Activated T-helper 1 cell treated with anti-CD3 and anti-CD28 coated beads, Interleukin-12 subunit alpha, Interleukin-12 subunit beta, Interleukin-2, Interleukin-4 antibody, amounts not matched to agents 30 ng/mL and 10 ng/mL and 1 ng/mL, durations not matched to agents 14 hours and 24 hours and 36 hours (primary cell): Measurements from ENCODE around the gene SPOCK1. TPM values are rescaled to one million over a fixed set of nuclear protein-coding genes. Genes with fewer than 3 reads are reported as not detected.

ENCODE experiments used
- DNase-seq: peaks from one replicate; pipeline ENCODE4 v3.0.0; 2021; ENCODE audit warnings: low spot score
- H3K27ac Mint-ChIP-seq: one replicate; pipeline ENCODE4 v1.8.0; 2021; ENCODE audit warnings: mild to moderate bottlenecking, mixed read lengths
- H3K27me3 Mint-ChIP-seq: one replicate; pipeline ENCODE4 v1.8.0; 2022; ENCODE audit warnings: mild to moderate bottlenecking, moderate library complexity, mixed read lengths; ENCODE audit not compliant: insufficient read depth
- H3K36me3 Mint-ChIP-seq: one replicate; pipeline ENCODE4 v1.8.0; 2021; ENCODE audit warnings: low read depth, mixed read lengths
- H3K4me1 Mint-ChIP-seq: one replicate; pipeline ENCODE4 v1.8.0; 2021; ENCODE audit warnings: low read depth, mixed read lengths
- H3K4me3 Mint-ChIP-seq: one replicate; pipeline ENCODE4 v1.8.0; 2021; ENCODE audit warnings: mild to moderate bottlenecking, moderate library complexity, mixed read lengths
- H3K9me3 Mint-ChIP-seq: one replicate; pipeline ENCODE4 v1.8.0; 2021; ENCODE audit warnings: mixed read lengths
- intact Hi-C: fragments of 100-400 bp; cut with micrococcal nuclease; formaldehyde crosslinking; loops from one replicate; pipeline ENCODE4 v1.15.1; 2024
- total RNA-seq: library from RNA; stranded (reverse); gene quantifications from 2 replicates; pipeline ENCODE4 v1.2.3, GENCODE V29; 2022

The SPOCK1 gene
- total RNA-seq, 1 donor from 2014 or later: not detected

DNA sequence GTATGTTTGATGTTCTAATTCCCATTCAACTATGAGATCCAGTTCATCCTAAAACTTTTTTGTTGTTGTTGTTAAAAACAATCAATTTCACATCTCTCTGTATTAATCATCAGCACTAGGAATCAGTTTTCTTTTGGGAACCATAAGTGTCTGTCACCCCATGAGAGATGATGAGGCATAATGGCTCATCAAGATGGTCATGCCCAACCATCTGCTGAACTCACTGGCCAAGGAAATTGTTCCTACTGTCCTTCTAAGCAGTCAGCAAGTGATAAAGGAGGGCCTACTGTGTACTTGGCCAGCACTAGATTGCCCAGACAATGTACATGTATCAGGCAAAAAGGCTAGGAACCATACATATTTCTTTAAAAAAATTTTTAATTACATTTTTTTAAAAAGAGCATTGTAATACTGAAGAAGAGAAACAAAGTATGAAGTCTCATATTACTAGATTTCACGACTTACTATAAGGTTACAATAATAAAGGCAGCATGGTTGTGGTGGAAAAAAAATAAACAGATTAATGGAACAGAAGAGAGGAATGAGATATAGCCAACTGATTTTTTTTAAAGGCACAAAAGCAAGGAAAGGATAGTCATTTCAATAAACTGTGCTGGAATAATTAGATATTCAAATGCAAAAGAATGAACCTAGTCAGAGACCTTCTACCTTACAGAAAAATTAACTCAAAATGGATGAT, 458.3 kb downstream of the SPOCK1 start:
- intact Hi-C loops: no loop called here
- Mint-ChIP-seq H3K4me1 (no peaks in the 10 kb centered on the region), H3K27ac (no peak overlapping the region), H3K36me3 (no peaks in the 10 kb centered on the region), H3K9me3 (peaks cover 4% of the 10 kb centered on the region), H3K4me3 (no peak overlapping the region), H3K27me3 (no peaks in the 10 kb centered on the region)
- DNase-seq: no peak

DNA sequence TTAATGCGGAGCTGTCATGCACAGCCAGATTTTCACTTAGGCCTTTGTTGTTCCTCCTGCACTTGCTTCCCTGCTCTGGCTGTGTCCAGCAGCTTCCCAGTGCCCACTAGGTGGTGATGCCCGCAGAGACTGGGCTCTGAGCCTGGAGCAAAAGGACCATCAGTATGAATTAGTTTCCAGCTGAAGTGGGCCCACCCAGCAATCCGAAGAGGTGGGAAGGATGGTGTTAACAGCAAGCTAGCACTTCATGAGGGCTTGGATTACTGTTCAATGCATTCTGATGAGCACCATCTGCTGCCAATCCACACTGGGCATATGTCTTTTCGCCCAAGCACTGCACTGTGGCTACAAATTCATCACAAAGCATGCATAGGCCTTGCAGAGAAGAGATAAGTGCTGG, 459.1 kb downstream of the SPOCK1 start:
- H3K9me3 Mint-ChIP-seq: peaks cover 4% of the 10 kb centered on the region
- no peaks in the 10 kb centered on the region for H3K4me1 Mint-ChIP-seq
- no peak overlapping the region for H3K27ac Mint-ChIP-seq
- no peak overlapping the region for H3K4me3 Mint-ChIP-seq
- no peak for DNase-seq
- H3K36me3 Mint-ChIP-seq: no peaks in the 10 kb centered on the region
- intact Hi-C loops: no loop called here
- no peaks in the 10 kb centered on the region for H3K27me3 Mint-ChIP-seq

DNA sequence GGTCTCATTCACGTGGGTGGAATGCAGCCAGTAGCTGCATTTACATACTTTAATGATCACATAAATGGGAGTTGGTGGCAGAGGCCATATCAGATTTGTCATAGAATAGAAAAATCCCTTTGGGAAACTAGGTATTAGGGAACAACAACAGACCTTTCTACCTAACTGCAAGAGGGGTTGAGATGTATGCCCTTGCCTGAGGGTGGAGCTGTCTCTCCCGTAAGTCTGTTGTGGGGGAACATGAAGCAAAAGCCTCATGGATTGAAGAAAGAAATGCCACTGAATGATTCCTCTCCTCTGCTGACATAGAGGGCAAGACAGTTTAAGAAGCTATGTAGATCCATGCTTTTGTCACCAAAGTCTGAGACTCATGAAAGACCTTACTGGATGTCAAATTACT, 461.3 kb downstream of the SPOCK1 start:
- no peak for DNase-seq
- H3K36me3 Mint-ChIP-seq: no peaks in the 10 kb centered on the region
- H3K9me3 Mint-ChIP-seq: no peaks in the 10 kb centered on the region
- no peak overlapping the region for H3K27ac Mint-ChIP-seq
- intact Hi-C loops: no loop called here
- no peaks in the 10 kb centered on the region for H3K27me3 Mint-ChIP-seq
- no peaks in the 10 kb centered on the region for H3K4me1 Mint-ChIP-seq
- no peak overlapping the region for H3K4me3 Mint-ChIP-seq

DNA sequence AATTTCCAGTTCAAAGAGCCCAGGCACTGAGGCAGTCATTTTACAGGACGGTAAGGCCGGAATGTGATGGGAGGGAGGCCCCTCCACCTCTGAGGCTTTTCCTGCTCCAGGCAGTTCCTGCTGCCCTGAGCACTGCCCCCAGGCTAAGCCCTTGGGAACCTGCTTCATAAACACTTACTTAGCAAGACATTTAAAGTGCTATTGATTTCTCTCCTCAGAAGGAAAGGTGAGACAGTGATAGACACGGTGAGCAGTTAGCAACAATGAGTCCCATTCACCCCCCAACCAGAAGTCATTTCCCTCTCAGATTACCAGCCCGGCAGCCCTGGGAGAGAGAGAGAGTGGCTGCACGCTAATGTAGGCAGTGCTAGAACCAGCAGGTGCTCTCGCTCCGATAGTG, 462.5 kb downstream of the SPOCK1 start:
- intact Hi-C loops: no loop called here
- H3K4me1 Mint-ChIP-seq: no peaks in the 10 kb centered on the region
- DNase-seq: no peak
- H3K36me3 Mint-ChIP-seq: no peaks in the 10 kb centered on the region
- no peak overlapping the region for H3K27ac Mint-ChIP-seq
- H3K4me3 Mint-ChIP-seq: no peak overlapping the region
- H3K27me3 Mint-ChIP-seq: no peaks in the 10 kb centered on the region
- no peaks in the 10 kb centered on the region for H3K9me3 Mint-ChIP-seq

DNA sequence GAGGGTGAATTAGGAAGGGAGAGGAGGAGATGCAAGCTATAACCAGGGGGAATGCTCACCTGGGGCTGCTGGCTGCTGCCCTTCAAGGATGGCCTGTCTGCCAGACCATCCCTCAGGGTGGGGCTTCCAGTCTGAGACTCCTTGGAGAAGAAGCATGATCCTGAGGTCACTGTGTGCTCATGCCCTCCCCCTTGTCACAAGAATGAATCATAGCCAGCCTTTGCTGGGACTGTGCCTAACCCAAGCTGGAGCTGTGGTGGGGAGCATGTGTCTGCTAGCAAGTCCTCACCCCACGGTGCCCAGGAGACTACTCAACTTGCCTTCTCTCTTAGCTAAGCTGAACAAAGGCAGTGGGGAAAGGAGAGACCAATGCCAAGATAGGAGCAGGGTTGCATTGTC, 463.6 kb downstream of the SPOCK1 start:
- no peaks in the 10 kb centered on the region for H3K36me3 Mint-ChIP-seq
- no peaks in the 10 kb centered on the region for H3K9me3 Mint-ChIP-seq
- no peaks in the 10 kb centered on the region for H3K4me1 Mint-ChIP-seq
- DNase-seq: no peak
- no peak overlapping the region for H3K4me3 Mint-ChIP-seq
- H3K27me3 Mint-ChIP-seq: no peaks in the 10 kb centered on the region
- H3K27ac Mint-ChIP-seq: no peak overlapping the region
- intact Hi-C loops: no loop called here

DNA sequence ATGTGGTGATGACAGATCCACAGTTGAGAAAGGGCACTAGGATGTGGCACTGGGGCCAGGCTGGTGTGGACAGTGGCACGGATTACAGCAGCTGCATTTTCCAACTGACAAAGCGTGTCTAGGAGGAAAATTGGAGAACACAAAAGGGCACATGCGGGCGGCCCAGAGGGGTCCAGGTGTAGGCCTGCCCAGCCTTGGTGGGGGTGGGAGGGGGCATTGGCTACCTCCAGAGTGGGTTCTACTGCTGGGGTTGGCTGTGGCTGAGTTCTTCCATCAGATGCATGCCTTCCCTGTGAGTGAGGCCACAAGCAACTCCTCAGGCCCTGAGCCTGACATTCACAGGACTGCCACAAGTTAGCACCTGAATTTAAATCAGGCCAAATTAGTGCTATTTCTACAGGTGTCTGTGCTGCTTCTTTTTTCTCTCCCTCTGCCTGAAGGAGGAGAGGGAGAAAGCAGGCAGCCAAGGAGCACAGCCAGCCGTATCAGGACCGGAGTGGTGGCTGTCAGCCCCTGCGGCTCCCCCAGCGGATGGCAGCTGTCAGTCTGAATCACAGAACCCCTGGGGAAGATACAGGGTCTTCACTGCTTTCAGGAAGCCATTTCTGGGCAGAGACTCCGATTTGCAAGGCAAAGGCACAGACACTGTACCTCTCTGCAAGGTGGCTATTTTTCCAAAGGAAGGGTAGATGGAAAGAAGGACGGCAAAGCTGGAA, 464.2 kb downstream of the SPOCK1 start:
- Mint-ChIP-seq H3K36me3 (no peaks in the 10 kb centered on the region), H3K27me3 (no peaks in the 10 kb centered on the region), H3K27ac (no peak overlapping the region), H3K9me3 (no peaks in the 10 kb centered on the region), H3K4me3 (no peak overlapping the region), H3K4me1 (no peaks in the 10 kb centered on the region)
- no peak for DNase-seq
- intact Hi-C loops: no loop called here

DNA sequence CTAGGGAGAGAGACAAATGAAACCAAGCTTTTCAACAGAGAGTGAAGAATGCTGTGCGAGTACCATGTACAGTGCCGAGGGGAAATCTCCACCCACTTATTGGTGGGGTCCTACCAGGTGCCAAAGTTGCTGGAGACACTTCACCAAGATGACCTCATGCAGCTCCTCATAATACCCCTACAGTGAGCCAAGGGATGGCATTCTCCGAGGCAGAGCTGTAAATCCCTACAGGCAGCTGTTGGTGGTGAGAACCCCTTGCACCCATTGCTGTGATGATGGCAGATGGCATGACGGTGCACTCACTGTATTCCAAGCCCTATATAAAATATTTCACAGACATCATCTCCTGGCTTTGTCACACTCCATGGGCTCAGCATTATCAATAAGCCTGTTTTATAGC, 464.9 kb downstream of the SPOCK1 start:
- H3K36me3 Mint-ChIP-seq: no peaks in the 10 kb centered on the region
- no peak for DNase-seq
- no peak overlapping the region for H3K27ac Mint-ChIP-seq
- intact Hi-C loops: no loop called here
- no peaks in the 10 kb centered on the region for H3K9me3 Mint-ChIP-seq
- no peaks in the 10 kb centered on the region for H3K4me1 Mint-ChIP-seq
- H3K4me3 Mint-ChIP-seq: no peak overlapping the region
- H3K27me3 Mint-ChIP-seq: no peaks in the 10 kb centered on the region

DNA sequence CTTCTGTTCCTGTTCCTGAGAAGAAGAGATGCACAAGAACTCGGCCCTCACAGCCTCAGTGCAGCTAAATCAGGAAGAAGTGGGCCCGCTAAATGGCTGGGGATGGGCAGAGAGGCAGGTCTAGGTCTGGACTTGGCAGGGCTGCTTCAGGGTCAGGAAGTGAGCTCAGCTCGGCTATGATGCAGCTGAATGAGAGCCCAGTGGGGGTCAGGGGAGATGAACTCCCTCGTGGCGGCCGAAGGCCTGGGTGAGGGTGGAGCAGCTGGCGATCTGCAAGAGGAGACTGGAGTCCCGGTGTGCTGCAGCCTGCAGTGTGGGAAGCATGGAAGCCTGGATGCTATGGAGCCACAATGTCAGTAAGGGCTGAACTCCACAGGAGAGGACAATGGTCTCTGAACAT, 466.2 kb downstream of the SPOCK1 start:
- Mint-ChIP-seq H3K27me3 (no peaks in the 10 kb centered on the region), H3K4me1 (no peaks in the 10 kb centered on the region), H3K36me3 (no peaks in the 10 kb centered on the region), H3K9me3 (no peaks in the 10 kb centered on the region), H3K27ac (no peak overlapping the region), H3K4me3 (no peak overlapping the region)
- no peak for DNase-seq
- intact Hi-C loops: no loop called here

DNA sequence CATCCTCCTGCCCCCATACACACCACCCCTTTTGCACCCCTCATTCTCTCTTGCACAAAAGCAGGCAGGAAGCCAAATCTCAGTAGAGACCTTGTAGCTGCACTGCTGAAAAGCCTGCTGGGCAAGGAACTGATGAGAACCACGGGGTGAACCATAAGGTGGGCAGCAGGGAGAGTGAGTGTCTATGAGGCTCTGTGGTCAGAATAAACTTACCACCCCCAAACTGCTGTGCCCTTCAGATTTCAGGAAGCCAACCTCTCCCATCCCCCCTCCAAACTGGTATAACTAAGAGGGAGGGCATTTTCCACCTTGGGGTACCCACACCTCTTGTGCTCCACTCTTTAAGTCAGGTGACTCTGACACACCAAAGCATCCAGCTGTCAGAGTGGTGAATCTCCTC, 471.4 kb downstream of the SPOCK1 start:
- H3K4me1 Mint-ChIP-seq: peaks cover 2% of the 10 kb centered on the region
- no peak for DNase-seq
- no peaks in the 10 kb centered on the region for H3K27me3 Mint-ChIP-seq
- no peak overlapping the region for H3K27ac Mint-ChIP-seq
- no peak overlapping the region for H3K4me3 Mint-ChIP-seq
- H3K9me3 Mint-ChIP-seq: no peaks in the 10 kb centered on the region
- intact Hi-C loops: no loop called here
- no peaks in the 10 kb centered on the region for H3K36me3 Mint-ChIP-seq

DNA sequence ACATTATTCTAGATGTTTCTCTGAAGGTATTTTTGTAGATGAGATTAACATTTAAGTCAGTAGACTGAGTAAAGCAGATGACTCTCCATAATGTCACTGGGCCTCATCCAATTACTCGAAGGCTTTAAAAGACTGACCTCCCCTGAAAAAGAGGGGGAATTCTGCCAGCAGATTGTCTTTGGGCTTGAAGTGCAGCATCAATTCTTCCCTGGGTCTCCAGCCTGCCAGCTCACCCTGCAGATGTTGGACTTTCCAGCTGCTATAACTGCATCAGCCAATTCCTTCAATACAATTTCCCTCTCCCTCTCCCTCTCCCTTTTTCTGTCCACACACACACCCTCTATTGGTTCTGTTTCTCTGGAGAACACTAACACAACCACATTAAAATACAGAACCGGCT, 472.8 kb downstream of the SPOCK1 start:
- Mint-ChIP-seq H3K4me1 (peaks cover 4% of the 10 kb centered on the region), H3K9me3 (no peaks in the 10 kb centered on the region), H3K27me3 (no peaks in the 10 kb centered on the region), H3K27ac (no peak overlapping the region), H3K36me3 (no peaks in the 10 kb centered on the region), H3K4me3 (no peak overlapping the region)
- intact Hi-C loops: no loop called here
- DNase-seq: no peak

DNA sequence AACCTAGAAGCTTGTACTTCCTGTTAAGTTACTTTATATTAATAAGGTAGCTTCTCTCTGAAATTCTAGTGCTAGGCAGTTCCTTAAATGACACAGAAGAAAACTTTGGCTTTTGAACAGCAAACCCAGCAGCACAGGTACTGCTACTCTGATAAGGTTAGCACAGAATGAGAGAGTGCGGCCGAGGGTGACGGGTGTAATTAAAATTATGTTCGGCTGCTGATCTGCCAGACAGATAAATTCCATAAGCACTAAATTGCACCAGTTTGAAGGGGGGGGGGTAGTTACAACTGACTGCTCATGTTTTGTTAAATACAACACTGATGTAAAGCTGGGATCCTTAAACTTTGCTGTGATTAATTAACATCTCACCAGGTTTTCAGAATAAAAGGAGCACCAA, 475.1 kb downstream of the SPOCK1 start:
- Mint-ChIP-seq H3K4me1 (peaks cover 4% of the 10 kb centered on the region), H3K27ac (no peak overlapping the region), H3K4me3 (no peak overlapping the region), H3K36me3 (no peaks in the 10 kb centered on the region), H3K27me3 (no peaks in the 10 kb centered on the region), H3K9me3 (no peaks in the 10 kb centered on the region)
- intact Hi-C loops: no loop called here
- DNase-seq: no peak

DNA sequence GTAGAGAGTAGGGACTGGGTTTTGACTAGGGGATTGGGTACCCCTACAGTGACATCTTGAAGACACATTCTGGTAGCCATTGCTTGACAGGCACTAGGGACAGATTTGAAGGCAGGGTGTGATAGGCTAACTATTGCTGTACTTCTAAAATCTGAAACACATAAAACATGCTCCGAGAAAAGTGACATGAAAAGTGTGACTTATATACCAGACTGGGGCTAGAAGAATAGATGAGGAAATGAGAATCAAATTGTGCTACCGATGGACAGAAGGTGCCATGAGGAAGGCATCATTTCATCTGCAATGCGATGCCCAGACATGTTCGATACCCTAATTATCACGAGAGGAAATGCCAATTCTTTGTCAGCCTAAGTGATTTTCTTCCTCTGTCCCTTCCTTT, 475.8 kb downstream of the SPOCK1 start:
- no peaks in the 10 kb centered on the region for H3K9me3 Mint-ChIP-seq
- H3K27ac Mint-ChIP-seq: no peak overlapping the region
- intact Hi-C loops: no loop called here
- no peaks in the 10 kb centered on the region for H3K27me3 Mint-ChIP-seq
- no peak overlapping the region for H3K4me3 Mint-ChIP-seq
- H3K4me1 Mint-ChIP-seq: peaks cover 4% of the 10 kb centered on the region
- no peak for DNase-seq
- no peaks in the 10 kb centered on the region for H3K36me3 Mint-ChIP-seq

DNA sequence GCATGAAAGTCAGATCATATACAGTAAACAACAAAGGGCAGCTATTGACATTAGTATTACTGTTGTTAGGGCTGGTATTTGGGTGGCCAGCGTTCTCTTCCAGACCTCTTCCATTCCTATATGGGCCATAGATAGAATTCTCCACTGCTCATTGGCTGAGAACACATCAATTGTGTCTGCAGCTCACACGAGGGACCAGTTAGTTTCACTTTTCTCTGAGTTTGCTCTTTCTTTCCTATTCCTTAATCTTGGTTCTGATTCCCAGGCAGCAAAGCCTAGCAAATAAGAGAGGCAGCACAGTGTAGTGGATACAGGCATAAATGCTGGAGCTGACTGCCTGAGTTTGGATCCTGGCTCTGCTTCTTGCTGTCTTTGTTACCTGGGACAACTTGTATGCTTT, 476.4 kb downstream of the SPOCK1 start:
- no peak overlapping the region for H3K27ac Mint-ChIP-seq
- no peaks in the 10 kb centered on the region for H3K36me3 Mint-ChIP-seq
- no peak overlapping the region for H3K4me3 Mint-ChIP-seq
- H3K4me1 Mint-ChIP-seq: peaks cover 4% of the 10 kb centered on the region
- DNase-seq: no peak
- no peaks in the 10 kb centered on the region for H3K27me3 Mint-ChIP-seq
- H3K9me3 Mint-ChIP-seq: no peaks in the 10 kb centered on the region
- intact Hi-C loops: no loop called here

DNA sequence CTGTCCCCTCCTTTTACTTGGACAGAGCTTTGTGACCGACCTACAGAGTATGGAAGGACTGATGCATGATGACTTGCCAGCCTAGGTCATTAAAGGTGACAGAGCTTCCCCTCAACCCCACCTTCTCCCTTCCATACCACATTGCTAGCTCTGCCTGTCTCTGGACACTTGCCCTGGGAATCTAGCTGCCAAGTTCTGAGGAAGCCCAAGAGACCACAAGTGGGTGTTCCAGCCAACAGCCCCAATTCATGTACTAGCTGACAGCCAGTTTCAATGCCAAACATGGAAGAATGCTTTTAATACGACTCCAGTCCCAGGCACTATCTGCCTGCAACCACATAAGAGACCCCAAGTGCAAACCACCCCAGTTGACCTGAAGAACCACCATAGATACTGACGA, 477.1 kb downstream of the SPOCK1 start:
- H3K36me3 Mint-ChIP-seq: no peaks in the 10 kb centered on the region
- H3K9me3 Mint-ChIP-seq: no peaks in the 10 kb centered on the region
- H3K4me1 Mint-ChIP-seq: peaks cover 4% of the 10 kb centered on the region
- H3K4me3 Mint-ChIP-seq: no peak overlapping the region
- no peak for DNase-seq
- H3K27ac Mint-ChIP-seq: no peak overlapping the region
- intact Hi-C loops: no loop called here
- H3K27me3 Mint-ChIP-seq: no peaks in the 10 kb centered on the region
